DMS53 treated with DMSO at 0.1 percent for 48 hours (cell line): ENCODE measurements around the gene ELK1.
"Not testable (repeated sequence)": the region's sequence is repeated elsewhere in the genome, so short reads cannot be mapped to it uniquely, and the experiment has no call there.

Experiments used
- DNase-seq: peaks from one replicate; lab custom pipeline; 2025; ENCODE audit not compliant: unreplicated experiment; lab: John Stamatoyannopoulos, UW

Gene ELK1, protein sequence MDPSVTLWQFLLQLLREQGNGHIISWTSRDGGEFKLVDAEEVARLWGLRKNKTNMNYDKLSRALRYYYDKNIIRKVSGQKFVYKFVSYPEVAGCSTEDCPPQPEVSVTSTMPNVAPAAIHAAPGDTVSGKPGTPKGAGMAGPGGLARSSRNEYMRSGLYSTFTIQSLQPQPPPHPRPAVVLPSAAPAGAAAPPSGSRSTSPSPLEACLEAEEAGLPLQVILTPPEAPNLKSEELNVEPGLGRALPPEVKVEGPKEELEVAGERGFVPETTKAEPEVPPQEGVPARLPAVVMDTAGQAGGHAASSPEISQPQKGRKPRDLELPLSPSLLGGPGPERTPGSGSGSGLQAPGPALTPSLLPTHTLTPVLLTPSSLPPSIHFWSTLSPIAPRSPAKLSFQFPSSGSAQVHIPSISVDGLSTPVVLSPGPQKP

DNA sequence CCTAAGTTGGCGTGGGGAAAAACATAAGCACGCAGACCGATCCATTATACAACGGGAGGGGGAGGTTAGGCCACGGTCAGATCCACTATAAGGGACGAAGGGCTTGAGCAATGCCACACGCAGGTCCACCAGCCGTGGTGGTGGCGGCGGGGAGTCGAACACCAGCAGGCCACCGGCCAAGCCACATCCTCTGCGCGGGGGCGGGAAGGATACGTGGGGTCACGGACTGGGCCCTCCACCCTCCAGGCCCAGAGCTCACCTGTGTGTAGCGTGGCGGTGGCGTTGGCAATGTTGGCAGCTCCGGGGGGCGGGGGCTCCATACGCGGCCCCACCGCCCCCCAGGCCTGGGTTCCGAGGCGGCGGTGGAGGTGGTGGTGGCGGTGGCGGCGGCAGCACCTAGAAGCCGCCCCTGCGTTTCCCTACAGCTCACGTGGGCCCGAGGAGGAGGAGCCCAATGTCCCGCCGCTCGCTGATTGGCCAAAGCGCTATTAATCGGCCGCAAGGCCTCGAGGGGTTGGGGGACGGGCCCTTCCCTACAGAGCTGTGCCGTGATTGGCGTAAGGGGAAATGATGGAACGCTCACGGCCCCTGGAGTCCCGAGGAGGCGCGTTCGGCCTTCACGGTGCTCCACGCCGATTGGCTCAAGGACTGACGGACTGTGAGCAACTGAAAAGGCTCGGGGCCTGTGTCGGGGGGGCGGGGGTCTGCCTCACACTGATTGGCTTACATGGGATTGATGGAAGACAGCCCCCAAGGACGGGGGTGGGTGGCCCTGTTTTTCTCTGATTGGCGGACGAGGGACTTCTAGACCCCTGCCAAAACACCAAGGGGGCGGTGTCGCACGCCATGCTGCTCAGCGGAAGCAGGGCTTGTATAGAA lies at the start of gene ELK1:
TSS of gene ELK1 (minus strand) at position 400 of the 879 bp plus-strand sequence. CDS start 9,122 bp downstream, outside the sequence.
- DNase-seq, result peak; percentile 96

DNA sequence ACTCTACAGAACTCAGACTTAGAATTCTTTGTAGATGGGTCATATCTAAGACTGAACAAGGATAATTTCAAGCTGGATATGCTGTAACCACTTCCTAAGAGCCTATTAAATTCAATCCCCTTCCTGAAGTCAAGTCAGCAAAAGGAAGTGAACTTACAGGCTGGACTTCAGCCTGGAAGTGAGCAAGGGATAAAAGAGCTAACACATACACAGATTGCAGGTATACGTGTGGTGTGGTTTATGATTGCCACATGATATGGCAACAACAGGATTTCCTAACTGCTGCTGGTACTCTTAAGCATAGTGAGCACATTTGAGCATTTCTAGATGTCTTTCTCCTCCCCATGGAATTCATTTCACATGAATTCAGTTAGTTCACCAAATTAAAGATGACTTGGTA lies 46.8 kb upstream of the ELK1 start:
- DNase-seq, result no peak

DNA sequence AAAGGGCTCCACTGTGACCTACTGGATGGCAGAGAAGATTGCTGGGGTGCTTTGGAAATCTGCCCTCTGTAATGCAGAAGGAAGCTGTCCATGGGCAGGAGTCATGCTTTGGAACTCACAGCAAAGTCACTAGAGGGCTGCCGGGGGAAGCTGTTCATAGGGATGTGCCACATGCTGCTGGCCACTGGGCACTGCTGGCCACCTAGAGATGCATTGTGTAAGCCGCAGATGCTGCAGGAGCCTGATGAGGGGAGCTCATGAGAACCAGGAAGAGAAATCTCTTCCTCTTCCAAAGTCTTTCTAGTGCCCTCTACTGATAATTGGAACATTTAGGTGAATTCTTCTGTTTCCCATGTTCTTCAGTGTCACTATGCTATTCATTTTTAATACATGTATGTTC lies 39.8 kb upstream of the ELK1 start:
- no peak for DNase-seq

DNA sequence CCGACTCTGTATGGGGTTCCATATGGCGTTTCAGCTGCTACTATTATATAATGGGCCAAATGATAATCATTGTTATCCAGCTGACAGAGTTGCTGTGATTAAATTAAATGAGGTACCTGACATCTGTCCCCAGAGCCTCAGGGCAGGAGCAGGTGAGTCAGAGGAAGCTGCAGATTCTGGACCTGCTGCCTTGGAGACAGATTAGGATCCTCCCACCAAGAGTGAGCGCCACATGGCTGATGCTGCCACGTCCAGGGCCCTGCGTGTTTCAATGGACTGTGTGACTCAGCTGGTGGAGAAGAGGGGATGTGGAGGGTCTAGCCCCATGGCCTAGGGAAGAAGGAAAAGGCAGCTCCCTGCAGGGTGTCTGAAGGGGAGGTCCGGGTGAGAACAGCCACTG lies 36.9 kb upstream of the ELK1 start:
- no peak for DNase-seq

DNA sequence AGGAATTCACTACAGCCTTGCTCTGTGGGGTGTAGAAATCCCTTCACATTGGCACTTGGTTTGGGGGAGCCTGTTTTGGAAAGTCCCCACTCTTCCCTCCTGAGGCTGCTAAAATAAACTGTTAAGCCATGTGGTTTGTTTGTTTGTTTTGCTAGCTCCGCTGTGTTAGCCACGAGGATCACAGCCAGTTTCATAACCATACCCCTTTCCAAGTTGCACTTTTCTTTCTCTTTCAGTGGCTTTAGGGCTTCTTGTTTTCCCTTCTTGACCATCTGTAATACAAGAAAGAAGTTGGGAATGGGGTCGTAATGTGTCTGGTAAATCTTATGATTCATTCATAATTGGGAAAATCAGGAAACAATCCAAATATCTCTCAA lies 33.5 kb upstream of the ELK1 start:
- DNase-seq, result no peak

DNA sequence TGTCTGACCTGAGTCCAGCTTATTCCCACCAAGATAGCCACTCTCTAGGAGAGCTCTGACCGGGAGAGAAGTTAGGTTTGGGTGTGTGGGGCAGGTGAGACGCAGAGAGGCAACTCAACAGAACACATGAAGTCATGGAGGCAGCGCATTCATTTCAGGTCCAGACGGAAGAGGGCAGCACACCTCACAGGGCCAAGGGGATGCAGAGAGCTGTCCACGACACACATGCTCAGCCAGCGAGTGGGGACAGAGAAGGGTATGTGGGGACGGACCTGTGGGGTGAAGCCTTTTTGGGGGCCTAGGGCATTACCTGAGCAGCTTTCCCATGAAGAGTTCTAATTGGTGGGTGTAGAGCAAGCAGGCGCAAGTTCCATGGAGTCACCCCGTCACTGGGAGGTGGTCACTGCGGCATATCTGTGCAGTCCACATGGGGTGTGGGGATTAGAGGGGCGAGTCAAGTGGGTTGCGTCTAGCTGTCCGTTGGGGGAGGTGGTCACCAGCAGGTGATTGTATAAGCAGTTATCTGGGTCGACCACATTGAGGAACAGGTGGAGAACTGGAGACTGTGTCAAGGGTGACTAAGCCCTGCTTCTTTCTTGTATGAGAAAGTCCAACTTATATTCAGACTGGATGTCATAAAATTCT lies 32.9 kb upstream of the ELK1 start:
- no peak for DNase-seq

DNA sequence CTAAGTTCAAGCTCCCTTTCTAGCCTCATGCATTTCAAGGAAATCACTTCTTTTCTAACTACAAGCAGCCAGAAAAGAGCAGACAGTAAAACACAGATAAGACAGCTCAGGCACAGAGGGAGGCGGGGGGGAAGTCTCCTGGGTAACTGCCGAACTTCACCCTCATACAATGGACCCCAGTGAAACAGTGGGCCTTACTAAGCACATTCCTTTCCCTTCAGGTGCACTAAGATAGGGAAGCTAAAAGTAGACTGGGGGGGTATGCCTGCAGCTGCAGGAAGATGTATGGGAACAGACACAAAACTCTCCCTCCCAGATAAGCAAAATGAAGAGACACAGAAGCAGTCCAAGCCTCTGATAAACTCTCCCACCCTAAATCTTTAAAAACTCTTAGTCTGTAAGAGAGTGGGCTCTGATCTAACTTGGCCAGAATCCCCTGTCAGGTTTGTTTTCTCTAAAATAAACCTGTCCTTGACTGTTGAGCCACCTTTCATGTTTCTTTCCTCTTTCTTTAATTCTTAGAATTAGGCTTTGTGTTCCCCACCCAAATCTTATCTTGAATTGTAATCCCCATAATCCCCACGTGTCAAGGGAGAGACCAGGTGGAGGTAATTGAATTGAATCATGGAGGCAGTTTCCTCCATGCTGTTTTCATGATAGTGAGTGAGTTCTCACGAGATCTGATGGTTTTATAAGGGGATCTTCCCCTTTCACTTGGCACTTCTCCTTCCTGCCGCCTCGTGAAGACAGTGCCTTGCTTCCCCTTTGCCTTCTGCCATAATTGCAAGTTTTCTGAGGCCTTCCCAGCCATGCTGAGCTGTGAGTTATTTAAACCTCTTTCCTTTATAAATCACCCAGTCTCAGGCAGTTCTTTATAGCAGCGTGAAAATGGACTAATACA lies 25.8 kb upstream of the ELK1 start:
- DNase-seq, result not testable (repeated sequence)

DNA sequence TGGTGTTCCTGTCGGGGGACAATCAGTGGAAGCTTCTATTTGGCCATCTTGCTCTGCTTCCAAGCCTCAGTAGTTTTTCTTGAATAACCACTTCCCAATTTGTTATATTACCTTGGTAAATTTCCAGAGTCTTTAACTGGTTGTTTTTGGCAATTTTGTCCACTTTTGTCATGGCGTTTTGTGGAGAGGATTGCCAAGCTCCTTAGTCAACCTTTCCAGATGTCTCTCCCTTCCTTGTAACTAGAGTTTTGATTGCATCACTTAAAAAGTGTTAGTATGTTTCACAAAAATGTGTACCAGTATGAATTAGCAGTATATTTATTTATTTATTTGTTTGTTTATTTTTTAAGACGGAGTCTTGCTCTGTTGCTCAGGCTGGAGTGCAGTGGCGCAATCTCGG lies 24.4 kb upstream of the ELK1 start:
- DNase-seq, result no peak

DNA sequence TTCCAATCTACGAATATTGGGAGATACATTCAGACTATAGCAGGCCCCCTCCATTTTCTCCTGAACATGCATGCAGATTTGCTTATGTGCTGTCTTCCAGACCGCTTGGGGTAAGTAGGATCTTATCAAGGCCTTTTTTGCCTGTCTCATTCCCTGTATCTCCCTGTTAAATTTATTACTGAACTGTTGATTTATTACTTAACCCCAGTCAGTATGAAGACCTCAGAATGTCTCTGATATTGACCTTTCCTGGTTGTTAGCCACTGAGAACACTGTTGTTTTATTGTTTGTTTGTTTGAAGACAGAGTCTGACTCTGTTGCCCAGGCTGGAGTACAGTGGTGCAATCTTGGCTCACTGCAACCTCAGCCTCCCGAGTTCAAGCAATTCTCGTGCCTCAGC lies 15.4 kb upstream of the ELK1 start:
- DNase-seq, result not testable (repeated sequence)

DNA sequence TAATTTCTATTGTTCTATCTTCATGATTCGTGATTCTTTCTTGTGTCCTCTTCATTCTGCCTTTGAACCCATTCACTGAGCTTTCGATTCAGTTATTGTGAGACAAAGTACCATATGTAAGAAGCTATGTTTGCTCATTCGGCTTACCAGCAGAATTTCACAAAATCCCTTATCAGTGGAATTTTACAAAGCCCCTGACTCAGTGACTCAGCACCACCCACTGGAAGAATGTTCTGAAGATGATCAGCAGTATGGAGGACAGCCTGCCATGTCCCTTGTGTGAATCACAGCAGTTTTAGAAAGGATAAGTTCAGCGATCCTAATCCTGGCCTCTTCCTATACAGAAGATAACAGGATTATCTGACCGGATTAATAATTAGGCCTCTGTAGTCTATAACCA lies 14.4 kb upstream of the ELK1 start:
- DNase-seq, result no peak

DNA sequence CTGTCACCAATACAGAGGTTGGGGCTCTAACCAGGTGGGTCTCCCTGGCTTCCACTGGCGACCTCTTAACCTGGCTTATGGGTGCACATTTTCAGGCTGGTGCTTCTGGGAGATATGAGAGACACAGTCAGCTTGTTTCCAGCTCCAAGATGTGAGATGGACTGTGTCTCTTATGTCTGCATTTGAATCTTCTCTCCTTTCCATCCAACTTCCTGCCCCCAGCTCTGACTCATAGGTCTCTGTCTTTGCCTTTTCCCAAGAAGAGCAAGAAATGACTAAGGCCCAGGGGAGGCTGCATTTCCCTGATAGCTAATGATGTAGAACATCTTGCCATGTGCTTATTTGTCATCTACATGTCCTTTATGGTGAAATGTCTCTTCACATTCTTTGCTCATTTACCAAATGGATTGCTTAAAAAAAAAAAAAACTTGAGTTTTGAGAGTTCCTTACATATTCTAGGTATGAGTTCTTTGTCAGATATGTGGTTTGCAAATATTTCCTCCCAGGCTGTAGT lies 11.8 kb upstream of the ELK1 start:
- DNase-seq, result no peak

DNA sequence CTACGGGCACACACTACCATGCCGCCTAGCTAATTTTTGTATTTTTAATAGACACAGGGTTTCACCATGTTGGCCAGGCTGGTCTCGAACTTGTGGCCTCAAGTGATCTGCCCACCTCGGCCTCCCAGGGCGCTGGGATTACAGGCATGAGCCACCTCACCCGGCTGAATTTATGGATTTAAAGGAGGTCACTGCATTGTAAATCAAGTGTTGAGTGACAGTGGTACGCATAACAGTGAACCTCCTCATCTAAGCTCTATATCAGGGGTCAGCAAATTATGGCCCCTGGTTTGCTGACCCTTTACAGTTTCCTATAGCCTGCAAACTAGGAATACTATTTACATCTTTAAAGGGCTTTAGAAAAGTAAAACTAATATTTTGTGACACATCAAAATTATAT lies 11.2 kb upstream of the ELK1 start:
- no peak for DNase-seq

DNA sequence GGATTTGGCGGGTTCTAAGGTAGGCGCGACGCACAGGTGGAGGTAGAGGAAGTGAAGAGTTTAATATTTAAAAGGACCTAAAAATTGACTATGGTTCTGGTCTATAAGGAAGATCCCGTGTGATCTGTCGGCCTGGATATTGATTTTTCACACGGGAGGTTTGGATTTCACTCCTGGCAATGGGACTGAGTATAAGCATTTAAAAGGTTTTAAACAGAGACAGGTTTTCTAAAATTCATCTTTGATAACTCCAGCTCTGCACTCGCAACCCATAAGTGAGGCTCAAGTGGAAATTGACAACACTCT lies 9.0 kb upstream of the ELK1 start:
- no peak for DNase-seq

DNA sequence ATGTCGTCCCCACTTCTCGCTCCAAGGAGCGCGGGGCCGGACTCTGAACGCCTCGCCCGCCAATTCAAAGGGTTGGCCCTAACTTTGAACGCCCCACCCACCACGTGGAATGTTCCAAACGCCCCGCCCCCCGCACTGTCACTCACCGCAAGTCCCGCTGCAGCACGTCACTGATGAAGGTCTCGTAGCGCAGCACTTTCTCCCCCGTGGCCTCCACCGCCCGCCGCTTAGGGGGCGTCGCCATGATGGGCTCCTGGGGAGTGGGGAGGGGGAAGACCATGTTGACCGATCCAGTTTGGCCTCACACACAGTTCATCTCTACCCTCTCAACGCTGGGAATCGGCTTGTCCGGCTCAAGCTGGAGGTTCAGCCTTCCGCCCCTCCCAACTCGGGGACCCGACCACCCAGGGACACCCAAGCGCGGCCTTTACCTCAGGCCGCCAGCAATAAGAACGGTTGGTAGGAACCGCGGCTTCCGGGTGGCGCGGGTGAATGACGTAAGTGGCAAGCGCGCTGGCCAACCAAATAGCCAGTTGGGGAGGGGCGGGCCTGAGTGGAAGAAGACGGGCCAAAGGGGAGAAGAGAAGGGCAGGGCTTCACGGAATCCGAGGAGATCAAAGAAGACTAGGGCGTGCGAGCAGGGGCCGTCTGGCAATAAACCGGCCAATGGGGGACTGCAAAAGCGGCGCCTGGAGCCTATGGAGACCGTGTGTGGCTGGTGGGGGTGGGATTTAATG lies 8.5 kb upstream of the ELK1 start, which contains the start of gene UXT:
TSS of gene UXT (minus strand) at position 497 of the 737 bp plus-strand sequence. CDS start at position 244, 253 bp downstream.
- peak; percentile 91 for DNase-seq

DNA sequence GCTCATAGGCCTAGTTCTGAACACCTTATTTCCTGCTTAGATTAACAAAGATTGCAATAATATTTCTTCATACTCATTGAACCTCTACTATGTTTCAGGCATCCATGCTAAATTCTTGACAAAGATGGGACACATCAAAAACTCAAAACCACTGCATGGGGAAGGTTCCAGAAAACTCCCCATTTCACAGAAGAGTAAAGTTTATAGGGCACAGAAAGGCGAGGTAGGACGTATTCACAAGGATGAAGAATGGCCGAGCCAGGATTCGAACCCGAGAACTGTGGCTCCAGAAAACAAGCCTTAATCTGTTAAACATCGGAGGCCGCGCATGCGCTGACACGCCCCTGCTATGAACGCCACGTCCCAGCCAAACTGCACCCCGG lies 7.9 kb upstream of the ELK1 start:
- DNase-seq, result no peak

DNA sequence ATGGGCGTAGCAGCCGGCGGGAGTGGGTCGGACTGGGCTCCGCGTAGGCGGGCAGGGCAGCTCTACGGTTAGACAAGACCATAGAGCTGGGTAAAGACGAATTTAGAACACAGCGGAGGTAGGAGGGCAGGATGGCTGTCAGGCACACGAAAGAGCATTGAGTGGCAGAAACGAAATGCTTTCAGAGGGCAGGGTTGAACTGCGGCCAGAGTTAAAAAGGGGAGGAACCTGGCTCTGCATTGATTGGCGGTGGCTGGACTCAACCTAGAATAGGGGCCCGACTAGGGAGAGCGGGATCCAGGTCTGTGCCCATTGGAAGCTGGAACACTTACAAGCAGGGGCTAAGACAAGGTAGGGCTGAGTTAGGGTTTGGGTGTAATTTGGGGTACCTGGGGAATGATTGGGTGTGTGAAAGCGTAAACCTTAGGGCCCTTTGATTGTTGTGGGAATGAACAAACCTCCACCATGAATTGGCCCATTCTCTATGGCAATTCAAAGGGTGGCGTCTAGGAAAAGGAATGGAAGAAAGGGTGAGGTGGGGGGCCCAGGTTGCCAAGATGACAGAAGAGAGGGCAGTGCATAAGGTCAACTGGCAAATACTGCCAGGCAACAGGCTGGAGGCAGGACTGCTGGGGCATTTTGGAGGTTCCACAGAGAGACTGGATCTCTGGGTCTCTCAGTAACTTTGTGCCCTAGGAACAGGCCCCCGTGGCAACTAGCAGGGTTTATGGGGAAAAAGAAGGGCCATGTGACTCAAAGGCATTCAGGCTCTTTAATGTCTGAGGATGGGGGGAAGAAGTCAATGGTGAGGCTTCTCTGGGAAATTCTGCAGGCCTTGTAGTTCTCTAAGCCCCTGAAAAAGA lies 911 bp upstream of the ELK1 start:
- DNase-seq, result no peak

DNA sequence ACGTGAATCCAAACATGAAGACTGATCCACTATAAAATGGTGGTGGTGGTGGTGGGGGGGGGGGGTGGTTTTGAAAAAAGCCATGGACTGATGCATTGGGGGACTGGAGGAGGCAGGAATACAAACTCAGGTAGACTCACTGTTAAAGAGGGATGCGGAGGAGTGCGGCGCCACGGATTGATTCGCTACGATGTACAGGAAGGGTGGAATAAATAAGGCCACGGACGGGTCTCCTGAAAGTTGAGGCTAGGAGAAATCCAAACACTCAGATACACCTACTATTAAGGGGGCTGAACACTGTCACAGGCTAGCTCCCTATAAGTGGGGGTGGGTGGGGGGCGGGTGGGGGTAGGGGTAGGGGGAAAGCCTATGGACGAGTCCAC lies 591 bp downstream of the ELK1 start:
- DNase-seq, result no peak

DNA sequence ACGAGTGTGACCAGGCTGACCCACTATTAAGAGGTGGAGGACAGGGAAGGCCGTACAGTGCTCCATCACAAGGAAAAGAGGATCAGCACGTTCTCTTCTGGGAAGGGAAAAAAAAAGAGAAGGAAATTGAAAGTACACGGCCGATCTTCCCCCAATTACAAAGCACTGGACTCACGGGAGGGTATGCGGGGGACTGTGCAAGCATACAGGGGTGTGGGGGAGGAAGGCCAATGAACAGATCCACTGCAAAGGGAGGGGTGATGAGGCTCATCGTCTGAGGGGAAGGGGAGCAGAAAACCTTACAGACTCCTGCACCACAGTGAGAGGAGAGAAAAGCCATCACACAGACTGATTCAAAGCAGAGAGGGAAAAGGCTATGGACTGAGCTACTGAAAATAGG lies 1.1 kb downstream of the ELK1 start:
- DNase-seq, result no peak

DNA sequence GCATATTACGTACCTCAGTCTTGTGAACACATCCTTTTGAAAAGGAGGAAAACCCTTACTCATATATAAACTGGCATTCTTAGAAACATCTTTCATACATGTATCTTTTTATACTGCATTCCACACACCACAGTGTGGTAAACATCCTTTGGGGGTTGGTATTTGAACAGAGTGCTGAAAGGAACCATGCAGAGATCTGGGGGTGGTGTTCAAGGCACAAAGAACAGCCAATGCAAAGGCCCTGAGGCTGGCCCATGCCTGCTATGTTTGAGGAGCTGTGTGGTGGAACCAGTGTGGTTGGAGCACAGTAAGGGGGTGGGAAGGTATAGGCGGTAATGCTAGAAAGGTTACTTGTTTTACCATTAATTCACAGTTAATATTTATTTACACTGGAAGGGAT lies 2.0 kb downstream of the ELK1 start:
- no peak for DNase-seq
